Measurements from ENCODE around the gene ZNF99.
"Not testable (repeated sequence)": the region's sequence is repeated elsewhere in the genome, so short reads cannot be mapped to it uniquely, and the experiment has no call there.

ZNF99 gene

DNA sequence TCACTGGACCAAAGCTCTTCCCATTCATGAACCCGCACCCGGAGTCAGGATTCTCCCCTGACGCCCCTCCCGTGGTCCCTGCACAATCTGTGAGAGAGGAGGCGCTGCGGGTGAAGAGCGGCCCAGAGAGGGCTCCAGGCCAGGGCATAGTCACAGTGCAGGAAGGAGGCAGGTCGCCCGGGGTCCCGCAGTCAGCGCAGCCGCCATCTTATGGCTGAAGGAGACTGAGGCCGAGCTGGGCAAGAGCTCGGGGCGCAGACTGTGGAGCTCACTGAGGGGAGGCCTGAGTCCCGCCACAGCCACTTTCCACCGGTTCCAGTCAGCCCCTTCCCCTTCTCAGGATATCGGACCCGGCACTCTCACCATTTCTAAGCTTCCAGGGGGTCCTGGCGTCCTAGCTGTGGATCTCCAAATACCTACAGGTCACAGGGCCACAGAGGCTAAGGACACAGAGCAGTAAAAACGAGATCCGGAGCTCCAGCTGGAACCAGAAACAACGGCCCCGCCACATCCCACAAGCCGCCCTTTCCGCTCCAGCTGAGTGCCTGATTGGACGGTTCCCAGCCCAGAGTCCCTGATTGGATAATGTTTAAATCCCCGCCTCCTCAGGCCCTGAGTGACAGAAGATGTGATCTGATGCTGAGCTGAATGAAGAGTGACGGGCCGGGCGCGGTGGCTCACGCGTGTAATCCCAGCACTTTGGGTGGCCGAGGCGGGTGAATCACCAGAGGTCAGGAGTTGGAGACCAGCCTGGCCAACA lies at the start of gene ZNF99:
ZNF99 (minus strand) TSS at position 501 of the 760 bp plus-strand sequence; CDS start at position 366, 135 bp downstream.
- DNase-seq = no peak

DNA sequence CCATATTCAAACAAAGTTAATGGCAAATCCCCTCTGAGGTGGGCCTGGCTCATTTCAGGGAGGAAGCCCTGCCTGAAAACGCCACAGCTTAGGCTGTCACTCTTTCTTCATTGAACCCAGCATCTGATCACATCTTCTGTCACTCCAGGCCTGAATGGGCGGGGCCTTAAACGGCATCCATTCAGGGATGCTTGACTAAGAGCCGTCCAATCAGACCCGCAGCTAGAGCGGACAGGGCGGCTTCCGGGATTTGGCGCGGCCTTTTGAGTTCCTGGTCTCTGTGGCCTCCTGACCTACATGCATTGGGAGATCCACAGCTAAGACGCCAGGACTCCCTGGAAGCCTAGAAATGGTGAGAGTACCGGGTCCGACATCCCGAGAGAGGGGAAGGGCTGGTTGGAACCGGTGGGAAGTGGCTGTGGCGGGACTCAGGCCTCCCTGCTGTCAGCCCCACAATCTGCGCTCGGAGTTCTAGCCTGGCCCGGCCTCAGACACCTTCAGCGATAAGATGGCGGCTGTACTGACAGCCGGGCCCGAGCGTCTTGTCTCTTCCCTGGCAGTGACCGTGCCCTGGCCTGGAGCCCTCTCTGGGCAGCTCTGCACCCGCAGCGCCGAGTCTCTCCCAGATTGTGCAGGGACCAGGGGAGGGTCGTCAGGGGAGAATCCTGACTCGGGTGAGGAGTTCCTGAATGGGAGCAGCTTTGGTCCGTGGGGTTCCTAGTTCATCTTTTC lies 48.2 kb upstream of the ZNF99 start, which contains the start of gene ZNF723:
ZNF723 (plus strand) TSS at position 261 of the 732 bp plus-strand sequence; CDS start at position 350, 89 bp downstream.
- DNase-seq = no peak

DNA sequence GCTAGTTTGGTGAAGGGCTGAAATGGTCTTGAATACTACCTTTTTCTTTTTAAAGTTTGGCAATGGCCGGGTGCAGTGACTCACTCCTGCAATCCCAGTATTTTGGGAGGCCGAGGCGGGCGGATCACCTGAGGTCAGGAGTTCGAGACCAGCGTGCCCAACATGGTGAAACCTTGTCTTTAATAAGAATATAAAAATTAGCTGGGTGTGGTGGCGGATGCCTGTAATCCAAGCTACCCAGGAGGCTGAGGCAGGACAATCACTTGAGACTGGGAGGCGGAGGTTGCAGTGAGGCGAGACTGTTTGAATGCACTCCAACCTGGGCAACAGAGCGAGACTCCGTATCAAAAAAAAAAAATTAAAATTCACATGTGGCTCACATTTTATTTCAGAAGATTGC lies 47.3 kb upstream of the ZNF99 start:
- no peak for DNase-seq

DNA sequence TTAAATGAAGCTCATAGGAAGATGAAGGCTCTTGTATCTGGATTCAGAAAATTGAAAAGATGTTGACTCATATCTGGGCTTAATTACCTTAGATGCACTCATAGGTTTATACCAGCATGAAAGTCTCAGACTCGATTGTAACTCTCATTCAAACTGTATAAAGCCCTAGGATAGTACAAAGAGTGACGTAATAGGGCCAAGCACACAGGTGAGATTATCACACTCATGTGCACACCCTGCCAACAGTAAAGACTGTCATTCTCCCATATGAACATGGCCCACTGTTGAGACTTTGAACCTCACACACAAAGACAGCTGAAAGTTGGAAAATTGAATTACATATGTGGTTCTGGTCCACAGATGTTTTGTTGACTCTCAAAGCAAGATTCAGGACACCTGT lies 30.2 kb upstream of the ZNF99 start:
- no peak for DNase-seq

DNA sequence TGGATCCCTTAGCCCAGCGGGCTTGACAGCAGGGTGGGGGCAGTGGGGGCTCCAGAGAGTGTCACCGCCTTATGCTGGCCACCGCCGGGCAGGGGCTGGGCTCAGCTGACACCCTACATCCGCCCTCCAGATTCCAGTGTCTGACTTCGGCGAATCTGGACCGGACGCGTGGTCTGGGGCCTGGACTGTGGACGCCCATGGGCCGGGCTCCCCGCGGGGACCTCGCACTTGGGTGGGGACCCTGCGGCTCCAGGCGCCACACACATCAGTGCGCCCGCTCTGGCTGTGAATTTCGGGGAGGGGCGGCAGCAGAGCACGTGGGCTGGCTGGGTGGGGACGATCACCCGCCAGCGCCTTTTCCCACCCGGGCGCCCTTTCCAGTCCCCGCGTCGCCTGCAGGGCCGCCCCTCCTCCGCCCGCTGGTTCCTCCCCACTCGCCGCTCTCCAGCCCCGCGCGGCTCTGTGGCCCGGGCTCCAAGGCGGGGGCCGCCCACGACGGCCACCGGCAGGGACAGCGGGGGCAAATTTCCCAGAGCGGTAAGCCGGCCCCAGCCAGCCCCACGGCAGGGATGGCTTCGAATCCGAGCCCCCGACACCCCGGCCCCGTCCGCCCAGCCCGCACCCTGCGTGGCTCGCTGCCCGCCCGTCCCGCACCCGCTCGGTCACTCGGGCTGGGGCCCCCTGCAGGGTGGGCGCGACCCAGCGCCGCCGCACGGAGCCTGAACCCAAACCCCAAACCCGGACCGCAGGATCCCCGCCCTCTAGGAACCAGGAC lies 23.3 kb upstream of the ZNF99 start:
- DNase-seq = no peak

DNA sequence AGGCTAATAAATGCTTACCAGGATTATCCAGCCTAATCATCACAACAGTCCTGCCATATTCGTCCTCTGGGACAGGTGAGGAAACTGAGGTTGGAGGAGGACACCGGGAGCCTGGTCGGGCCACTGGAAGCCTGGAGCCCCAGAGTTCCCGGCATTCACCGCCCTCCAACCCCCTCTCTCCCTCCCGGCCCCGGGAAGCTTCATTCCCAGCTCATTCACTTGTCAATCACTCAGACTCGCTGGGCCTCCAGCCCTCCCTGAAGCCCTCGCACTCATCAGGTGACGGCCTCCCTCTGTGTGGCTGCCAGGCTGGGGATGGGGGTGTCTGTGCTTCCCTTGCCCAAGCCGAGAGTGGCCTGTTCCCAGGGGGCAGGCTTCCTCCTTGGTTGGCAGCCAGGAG lies 22.5 kb upstream of the ZNF99 start:
- DNase-seq = no peak

DNA sequence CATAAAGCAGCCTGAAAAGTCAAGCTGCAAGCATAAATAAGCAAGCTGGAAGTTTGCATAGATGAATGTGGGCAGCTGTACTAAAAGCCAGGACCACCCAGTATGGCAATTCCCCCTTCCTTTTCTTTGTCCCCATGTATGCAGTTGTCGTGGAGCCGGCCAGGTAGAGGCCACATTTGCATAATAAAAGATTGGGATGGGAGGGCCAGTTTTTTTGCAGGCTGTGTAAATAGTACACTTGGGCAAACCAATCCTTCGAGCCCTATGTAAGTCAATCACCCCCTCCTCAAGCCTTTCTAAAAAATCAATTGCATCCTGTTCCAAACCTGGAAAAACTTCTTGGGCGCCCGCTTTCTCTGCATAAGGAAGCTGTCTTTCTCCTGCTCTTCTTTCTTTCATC lies 13.1 kb upstream of the ZNF99 start:
- DNase-seq = no peak

DNA sequence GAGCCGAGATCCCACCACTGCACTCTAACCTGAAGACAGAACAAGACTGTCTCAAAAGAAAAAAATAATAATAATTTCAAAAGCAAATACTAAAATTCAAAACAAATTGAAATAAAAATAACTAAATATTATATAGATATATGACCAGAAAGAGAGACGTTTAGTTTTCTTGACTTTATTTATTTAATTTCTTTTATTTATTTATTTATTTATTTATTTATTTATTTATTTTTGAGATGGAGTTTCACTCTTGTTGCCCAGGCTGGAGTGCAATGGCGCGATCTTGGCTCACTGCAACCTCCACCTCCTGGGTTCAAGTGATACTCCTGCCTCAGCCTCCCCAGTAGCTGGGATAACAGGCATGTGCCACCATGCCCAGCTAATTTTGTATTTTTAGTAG lies 8.9 kb upstream of the ZNF99 start:
- not testable (repeated sequence) for DNase-seq

DNA sequence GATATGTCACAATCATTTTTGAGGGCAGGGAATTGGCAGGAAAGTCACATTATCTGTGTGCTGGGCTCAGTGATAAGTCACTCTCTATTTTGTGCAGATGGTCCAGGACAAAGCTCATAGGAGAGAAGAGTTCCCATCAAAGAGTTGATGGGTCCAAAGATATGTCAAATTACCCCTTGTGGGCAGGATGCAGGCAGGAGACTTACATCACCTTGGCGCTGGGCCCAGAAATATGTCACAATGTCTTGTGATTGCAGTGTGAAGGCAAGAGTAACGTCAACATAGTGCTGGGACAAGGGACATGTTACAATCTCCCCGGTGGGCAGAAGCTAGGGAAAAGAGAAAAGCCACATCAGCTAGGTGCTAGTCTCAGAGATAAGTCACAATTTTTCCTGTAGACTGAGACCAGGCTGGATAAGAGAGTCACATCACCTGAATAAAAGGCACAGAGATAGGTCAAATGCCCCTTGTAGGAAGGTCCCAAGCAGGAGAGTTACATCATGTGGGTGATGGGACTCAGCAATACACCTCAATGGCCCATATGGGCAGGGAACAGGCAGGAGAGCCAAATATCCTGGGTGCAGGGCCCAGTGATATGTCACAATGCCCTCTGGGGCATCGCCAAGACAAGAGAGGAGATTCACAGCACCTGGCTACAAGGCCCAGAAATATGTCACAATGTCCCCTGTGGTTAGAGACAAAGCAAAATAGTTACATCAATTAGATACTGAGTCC lies 47.9 kb downstream of the ZNF99 start:
- no peak for DNase-seq

DNA sequence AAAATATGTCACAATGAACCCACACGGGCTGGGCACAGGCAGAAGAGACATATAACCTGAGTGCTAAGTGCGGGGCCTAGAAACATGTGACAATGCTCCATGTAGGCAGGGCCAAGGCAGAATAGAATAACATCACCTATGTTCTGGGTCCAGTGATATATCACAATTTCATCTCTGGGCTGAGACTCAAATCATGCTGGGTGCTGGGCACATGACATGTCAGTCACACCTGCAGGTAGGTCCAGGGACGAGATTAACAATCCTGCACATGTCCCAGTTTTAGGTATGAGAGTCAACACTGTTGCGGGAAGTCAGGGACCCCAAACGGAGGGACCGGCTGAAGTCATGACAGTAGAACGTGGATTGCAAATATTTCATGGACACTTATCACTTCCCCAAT lies 50.3 kb downstream of the ZNF99 start:
- DNase-seq = no peak

DNA sequence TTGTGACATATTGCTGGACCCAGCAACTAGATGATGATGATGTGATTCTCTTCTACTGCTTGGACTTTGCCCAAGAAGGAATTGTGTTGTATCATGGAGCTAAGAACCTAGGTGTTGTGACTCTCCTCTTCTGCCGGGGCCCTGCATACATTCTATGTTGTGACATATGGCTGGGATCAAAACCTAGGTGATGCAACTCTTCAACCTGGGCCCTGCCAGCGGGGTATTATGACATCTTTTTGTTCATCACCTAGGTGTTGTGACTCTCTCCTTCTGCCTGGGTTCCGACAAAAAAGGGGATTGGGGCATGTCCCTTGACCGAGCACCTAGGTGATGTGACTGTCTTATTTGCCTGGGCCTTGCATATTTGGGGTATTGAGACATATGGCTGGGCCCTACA lies 55.7 kb downstream of the ZNF99 start:
- not testable (repeated sequence) for DNase-seq

DNA sequence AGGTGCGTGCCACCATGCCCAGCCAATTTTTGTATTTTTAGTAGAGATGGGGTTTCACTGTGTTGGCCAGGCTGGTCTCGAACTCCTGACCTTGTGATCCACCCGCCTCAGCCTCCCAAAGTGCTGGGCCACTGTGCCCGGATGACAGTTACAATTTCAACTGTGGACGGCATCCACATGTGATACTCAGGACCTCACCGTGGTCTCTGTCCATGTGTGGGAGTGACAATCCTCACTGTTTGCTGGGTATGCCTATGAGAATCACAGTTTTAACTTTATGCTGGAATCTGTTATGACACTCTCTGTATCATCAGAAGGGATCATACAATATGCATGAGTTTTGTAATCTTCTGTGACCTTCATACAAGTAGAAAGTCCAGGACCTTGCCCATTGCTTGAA lies 62.4 kb downstream of the ZNF99 start:
- DNase-seq = not testable (repeated sequence)

DNA sequence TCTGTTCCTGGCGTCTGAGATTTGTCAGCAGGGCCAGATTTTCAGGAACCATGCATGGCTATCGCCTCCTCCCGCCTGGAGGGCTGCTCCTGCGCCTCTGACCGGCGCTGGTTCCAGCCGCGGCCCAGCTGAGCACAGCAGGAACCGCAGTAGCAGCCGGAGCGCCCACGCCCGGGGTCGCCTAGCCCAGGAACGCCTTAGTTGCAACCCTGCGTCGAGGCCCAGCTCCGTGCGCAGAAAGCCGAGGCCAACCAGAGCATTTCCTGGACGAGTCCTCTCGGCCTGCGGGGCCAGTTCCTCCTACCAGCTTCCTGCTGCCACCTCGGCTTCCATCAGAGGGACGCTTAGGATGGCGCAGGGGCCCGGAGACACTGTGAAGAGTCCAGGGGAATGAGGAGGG lies 75.0 kb downstream of the ZNF99 start:
- no peak for DNase-seq

DNA sequence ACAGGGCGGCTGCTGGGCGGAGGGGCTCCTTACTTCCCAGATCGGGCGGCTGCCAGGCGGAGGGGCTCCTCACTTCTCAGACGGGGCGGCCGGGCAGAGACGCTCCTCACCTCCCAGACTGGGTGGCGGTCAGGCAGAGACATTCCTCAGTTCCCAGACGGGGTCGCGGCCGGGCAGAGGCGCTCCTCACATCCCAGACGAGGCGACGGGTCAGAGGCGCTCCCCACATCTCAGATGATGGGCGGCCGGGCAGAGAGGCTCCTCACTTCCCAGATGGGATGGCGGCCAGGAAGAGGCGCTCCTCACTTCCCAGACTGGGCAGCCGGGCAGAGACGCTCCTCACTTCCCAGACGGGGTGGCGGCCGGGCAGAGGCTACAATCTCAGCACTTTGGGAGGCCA lies 80.9 kb downstream of the ZNF99 start:
- DNase-seq = not testable (repeated sequence)

DNA sequence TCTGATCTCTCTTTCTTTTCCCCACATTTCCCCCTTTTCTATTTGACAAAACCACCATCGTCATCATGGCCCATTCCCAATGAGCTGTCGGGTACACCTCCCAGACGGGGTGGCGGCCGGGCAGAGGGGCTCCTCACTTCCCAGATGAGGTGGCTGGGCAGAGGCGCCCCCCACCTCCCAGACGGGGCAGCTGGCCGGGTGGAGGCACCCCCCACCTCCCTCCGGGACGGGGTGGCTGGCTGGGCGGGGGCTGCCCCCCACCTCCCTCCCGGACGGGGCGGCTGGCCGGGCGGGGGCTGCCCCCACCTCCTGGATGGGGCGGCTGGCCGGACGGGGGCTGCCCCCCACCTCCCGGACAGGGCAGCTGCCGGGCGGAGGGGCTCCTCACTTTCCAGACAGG lies 81.3 kb downstream of the ZNF99 start:
- not testable (repeated sequence) for DNase-seq

All from kidney glomerular epithelial cell (primary cell).